HG02885 (cell line): ENCODE results near the gene NBAS.
"Not testable (repeated sequence)": the region's sequence is repeated elsewhere in the genome, so short reads cannot be mapped to it uniquely, and the experiment has no call there.

Experiments used
- ATAC-seq: cut with Tn5 transposase; IDR thresholded peaks from one replicate; pipeline ENCODE4 v1.9.1; 2021; ENCODE audit warnings: mild to moderate bottlenecking; ENCODE audit not compliant: unreplicated experiment, poor library complexity

The NBAS gene

DNA sequence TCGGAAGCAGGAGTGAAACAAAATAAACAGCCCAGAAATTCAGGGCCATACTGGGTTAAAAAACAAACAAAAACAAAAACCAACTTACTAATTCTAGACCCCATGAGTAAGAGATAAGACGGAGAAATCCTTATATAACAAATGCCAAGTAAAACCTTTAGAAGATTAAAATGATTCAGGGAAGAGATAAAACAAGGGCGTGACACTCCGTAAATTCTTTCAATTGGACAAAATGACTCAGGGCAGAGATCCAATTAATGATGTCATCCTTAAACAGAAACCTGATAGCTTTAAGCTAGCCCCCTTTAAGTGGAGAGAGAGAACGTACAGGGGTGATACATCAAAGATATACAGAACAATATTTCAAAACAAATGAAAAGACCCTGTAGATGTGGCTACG, 317.4 kb downstream of the NBAS start:
- ATAC-seq: no peak

DNA sequence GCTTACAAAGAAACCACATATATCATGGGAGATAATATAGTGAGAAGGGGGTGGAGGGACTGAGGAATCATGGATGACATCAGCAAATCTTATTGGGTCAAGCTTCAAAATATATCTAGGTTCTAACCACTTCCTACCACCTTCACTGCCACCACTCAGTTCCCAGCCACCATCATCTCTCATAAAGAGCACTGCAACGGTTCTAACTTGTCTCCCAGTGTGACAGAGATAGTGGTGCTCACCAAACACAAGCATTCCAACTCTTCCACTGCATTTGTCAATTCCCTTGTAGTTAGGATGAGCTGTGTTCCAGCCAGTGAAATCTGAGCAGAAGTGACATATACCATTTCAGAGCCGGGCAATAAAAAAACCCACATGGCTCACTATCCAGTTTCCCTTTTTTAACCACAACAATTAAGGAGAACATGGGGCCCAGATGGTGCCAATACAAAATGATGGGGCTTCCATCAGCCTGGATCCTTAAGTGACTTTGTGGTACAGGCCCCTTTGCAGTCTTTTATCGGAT, 318.1 kb downstream of the NBAS start:
- ATAC-seq: no peak

DNA sequence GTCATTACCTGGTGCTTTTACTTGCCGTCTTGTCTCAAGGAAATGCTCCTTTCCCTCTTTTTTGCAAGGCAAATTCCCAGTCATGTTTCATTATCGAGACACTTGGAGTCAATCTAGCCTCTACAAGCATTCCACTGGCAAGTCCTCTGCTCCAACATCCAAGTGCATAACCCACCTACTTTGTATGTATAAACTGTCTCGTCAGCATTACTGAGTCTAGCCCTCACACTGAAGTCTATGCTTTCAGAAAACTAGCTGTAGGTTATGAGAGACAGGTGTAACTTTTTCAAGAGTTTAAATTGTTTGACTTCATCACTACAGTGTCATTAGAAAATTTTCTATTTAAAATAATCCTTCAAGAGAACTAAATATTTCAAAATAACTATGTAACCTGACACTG, 319.2 kb downstream of the NBAS start:
- no peak for ATAC-seq

DNA sequence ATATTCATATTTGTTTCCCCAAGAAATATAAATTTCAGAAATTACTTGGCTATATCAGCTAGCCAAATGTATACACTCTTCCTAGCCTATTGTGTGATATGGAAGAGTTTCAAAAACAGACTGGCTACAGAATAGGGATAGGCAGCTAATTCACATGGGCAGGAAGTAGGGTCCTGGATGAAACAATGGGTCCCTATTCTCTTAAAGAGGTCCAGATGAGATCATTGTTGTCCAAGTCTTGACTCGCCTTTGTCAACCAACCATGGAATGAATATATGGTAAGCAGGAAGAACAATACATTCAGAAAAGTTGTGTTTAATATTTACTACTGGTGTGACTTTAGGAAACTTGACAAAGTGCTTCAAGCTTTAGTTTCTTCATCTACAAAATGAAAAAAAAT, 319.9 kb downstream of the NBAS start:
- ATAC-seq: no peak

DNA sequence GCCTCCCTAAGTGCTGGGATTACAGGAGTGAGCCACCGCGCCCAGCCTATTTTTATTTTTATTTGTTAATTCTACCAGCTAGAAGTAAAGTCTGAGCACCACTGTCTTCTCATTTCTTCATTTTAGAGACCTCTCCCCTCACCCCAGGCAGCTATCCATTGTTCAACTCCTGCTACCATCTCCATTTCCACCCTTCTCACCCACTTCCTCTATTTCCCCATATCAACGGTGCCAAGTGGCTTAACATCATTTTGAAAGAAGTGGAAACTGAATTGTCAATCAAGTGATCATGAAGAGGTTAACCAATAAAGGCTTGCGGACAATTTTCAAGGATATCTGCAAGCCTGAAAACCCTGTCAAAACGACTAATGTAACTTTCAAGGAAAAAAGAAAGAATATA, 323.1 kb downstream of the NBAS start:
- no peak for ATAC-seq

DNA sequence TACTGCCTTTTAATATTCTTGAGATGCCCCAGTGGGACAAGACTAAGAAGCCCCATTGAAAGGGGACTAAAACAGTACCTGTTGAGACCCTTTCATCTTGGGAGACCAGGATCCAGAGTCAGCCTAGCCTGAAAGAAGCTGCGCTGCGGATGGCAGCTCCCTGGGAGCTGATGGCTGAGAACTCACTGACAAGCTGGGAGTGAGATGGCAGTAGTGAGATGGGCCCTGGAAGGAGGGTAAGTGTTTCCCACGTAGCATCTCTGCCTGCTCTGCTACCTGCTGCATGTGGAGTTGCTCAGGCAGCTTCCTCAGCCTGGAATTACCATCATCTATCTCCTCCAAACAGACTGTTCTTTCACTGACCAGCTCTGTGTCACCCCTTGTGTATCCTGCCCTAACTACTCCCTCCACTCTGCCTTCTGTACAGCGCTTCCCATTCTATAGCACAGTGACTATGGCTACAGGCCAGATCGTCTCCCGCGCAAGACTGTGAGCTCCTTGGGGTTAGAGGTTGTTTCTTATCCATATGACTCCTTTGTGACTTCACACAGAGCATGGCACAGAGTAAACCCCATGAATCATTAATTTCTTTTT, 330.4 kb downstream of the NBAS start:
- no peak for ATAC-seq

DNA sequence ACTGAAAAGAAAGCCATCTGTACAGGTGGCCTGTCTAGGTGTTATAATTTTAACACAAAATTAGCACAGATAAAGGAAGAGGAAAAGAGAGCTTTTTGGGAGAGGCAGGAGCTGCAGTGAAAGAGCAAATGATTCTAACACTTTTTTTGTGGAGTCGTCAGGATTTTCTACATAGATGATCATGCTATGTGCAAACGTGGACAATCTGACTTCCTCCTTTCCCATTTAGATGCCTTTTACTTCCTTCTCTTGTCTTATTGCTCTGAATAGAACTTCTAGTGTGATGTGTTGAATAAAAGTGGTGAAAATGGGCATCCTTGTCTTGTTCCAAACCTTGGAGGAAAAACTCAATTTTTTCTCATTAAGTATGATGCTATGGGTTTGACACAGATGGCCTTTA, 334.5 kb downstream of the NBAS start:
- no peak for ATAC-seq

DNA sequence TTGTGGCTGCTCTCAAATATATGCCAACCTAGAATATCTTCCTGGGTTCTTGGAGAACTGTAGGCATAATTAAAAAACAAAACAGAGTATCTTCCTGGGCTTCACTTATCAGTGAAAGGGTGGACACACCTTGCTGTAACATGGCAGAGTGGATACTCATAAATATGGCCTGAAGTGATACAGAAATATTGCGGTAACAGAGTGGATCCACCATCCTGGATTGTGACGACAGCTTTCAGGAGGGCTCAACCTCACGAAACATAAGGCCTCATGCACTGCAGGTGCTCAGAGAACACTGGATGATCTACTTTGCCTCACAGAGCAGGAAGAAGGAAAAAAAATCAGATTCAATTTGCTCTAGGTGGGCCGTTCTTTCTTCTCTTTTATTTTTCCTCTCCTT, 336.0 kb downstream of the NBAS start:
- no peak for ATAC-seq

DNA sequence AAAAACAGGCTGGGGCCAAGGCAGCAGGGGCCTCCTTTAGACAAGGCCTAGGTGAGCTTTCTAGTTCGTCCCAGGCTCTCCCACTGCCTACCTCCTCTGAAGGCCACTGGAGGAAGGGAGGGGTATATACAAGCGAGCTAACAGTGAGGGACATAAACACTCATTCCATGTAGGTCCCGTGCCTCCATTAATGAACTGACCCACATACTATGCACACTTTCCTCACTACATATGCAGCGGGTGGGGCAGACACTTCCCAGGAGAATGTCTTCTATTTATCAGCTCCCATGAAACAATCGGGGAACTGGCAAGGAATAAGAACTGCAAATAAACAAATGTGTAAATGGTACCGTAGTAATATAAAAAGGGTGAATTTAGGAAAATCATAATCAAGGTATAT, 336.5 kb downstream of the NBAS start:
- no peak for ATAC-seq

DNA sequence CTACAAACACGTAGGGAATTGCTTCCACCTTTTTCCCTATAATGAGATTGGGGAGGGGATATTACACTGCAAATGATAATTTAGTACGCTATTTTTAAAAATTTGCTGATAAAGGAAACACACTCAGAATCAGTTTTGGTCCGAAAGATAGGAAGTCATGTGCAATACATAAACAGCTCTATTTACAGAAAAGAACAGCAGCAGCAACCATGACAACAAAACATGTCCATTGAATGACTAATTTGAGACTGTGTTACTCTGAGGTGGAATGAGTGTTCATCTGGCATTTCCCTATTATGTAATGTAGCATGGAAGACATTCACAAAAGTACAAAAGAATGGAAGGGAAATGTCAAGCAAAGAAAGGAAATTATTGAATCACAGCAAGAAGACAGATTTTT, 337.2 kb downstream of the NBAS start:
- ATAC-seq: peak; percentile 44

DNA sequence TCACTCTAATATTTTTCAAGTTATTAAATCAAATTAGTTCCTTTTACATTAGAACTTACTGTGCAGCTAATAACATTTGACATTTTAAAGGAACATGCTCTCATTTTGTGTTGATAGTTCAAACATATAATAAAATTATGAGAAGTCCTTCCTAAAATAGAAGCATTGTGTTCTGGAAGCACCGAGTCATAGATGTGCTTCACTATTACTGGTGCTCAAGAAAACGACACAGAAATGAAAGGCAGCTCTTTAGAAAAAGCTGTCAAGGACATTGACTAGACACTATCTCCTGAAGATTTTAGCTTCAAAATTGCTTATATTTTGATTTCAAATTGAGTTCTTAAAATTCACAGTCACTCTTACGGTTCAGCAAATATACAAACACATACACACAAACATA, 338.3 kb downstream of the NBAS start:
- ATAC-seq: no peak

DNA sequence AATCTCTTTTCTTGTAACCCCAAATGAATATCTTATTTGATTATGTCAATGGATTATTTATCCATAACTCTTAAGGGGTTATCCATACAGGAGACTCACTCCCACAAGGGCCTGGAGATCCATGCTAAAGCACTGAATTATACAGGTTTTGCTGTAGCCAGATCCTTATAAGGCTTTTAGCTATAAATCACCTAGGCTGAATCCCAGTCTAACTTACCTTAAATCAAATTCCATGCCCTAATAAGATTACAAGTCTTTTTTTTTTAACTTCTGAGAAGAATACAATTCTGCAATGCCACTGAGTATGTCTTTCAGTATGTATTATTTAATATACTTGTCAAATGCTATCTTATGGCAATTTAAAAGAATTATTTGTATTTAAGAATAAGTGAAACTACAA, 340.5 kb downstream of the NBAS start:
- ATAC-seq: no peak

DNA sequence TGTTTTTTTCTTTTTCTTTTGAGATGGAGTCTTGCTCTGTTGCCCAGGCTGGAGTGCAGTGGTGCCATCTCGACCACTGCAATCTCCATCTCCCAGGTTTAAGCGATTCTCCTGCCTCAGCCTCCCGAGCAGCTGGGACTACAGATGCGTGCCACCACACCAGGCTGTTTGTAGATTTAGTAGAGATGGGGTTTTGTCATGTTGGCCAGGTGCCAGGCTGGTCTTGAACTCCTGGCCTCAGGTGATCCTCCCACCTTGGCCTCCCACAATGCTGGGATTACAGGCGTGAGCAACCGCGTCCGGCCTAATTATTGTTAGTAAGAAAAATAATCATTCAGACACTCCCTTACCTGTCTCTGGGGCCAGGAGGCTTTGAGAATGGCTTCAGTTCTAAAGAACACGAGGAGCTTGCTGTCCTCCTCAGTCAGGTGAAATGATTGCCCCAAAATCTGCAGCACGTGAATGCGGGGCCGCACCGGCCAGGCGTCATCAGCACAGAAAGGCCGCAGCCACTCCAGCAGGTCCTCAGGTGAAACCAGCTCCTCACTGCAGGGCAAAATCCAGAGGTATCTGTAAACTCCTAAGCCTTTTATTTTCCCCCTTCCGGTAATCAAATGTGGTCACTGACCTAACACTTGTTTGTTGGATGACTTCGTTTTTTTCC, 342.6 kb downstream of the NBAS start:
- no peak for ATAC-seq

DNA sequence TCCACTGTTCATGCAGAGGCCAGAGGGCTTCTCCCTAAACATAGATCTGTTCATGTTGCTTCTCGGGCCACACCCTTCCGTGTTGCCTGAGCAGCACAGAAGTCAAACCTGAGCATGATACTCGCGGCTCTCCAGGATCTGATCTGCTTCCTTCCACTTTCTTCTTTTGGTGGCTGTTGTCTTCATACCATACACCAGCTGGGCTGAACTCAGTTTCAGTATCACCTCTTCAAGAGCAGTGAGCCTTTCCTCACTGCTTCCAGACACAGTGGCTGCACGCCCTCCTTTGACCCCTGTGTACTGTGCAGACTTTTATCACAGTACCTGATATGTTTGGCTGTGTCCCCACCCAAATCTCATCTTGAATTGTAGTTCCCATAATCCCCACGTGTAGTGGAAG, 348.9 kb downstream of the NBAS start:
- no peak for ATAC-seq

DNA sequence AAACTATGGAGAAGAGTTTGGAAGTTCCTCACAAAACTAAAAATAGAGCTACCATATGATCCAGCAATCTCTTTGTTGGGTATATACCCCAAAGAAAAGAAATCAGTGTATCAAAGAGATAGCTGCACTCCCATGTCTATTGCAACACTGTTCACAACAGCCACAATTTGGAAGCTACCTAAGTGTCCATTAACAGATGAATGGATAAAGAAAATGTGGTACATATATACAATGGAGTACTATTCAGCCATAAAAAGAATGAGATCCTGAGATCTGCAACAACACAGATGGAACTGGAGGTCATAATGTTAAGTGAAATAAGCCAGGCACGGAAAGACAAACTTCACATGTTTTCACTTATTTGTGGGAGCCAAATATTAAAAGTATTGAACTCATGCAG, 350.6 kb downstream of the NBAS start:
- ATAC-seq: not testable (repeated sequence)

DNA sequence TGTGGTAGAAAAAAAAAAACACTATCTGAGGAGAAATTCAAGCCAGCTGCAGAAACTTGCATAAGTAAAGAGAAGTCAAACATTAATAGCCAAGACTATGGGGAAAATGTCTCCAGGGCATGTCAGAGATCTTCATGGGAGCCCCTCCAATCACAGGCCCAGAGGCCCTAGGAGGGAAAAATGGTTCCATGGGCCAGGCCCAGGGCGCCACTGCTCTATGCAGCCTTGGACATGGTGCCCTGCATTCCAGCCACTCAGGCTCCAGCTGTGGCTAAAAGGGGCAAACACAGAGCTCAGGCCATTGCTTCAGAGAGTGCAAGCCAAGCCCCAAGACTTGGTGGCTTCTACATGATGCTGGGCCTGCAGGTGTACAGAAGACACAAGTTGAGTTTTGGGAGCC, 354.7 kb downstream of the NBAS start:
- ATAC-seq: no peak

DNA sequence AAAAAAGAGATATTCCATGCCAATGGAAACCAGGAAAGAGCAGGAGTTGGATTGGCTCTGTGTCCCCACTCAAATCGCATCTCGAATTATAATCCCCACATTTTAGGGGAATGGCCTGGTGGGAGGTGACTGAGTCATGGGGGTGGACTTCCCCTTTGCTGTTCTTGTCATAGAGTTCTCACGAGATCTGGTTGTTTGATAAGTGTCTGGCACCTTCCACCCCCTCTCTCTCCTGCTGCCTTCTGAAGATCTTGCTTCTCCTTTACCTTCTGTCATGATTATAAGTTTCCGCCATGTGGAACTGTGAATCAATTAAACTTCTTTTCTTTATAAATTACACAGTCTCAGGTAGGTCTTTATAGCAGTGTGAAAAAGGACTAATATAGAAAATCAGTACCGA, 355.6 kb downstream of the NBAS start:
- ATAC-seq: no peak

DNA sequence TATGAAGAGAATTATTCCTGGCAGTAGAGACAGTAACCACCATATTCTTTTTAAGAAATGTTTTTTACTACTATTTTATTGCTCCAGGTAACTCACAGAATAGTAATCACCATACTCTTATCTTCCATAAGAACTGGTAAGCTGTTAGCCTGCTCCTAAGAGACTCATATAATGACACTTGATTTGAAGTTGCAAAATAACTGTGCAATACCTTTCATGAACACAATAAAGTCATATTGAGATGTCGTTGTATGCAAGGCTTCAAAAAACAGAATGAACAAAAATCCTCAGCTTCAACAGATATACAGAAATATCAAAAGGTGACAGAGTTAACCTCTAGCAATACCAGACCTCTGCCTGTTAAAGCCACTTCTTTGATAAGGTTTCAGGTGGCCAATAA, 360.1 kb downstream of the NBAS start:
- no peak for ATAC-seq

DNA sequence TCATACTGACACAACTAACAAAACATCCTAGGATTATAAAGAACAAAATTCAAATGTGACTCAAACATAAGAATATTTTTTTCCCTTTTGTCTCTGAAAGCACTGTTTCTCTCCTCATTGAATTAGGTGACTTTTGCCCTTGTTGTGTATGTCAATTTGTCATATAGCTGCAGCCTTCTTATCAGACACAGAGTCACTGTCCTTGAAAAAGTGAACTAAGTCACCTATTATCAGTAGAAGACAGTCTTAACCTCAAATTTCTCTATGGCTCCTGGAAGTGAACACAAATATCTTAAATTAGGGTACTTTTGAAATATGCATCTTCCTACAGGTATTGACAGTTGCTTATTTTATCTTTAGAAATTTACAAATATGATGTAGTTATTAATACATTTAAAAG, 360.6 kb downstream of the NBAS start:
- no peak for ATAC-seq

DNA sequence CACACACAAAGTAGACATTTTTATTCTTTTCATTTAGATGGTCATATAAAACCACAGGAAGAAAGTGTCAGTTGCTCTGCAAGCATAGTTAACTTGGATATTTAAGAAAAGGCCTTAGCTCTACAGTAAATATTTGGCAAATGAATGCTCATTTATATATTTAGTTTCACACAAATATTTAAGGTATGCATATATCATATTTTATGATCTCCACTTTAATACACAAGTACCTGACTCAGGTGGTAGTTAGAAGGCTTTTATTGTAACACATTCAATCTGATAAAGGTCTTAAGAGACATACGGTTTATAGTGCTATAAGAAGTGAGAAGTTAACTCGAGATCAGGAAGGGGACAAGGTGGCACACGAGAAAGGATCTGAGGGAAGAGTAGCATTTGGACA, 363.1 kb downstream of the NBAS start:
- no peak for ATAC-seq

DNA sequence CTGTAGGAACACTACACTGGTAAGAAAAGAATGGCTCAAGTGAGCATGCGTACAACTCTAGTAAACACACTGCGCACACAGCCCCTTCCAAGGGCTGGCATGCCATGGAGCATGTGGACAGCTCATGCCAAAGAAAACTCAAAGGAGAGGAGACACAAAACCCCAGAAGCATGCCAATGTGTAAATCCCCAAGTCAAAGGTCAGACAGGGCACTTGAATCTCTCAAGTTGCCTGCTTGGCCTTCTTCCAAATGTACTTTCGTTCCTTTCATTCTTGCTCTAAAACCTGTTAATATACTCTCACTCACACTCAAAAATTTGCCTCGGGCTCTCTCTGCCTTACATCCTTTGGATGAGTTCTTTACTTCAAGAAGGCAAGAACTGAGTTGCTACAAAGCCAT, 365.3 kb downstream of the NBAS start:
- ATAC-seq: no peak

DNA sequence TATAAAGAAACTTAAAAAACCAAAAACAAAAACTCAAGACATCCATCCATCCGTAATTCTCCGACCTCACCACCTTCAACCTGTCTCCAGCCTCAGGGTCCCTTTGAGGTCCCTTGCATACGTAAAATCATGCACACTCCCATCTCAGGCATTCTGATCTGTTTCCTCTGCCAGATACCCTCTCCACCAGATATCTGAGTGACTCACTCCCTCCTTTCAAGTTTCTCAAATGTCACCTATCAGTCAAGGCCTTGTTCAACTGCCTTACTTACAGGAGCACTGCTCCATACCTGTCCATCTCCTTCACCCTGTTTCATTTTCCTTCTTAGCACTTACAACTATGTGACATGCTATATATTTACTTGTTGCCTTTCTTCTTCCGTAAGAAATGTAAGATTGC, 369.3 kb downstream of the NBAS start:
- no peak for ATAC-seq
